ENCODE measurements around the gene ULK1.

- no peak for TF ChIP-seq ZNF324 (tag by site-specific recombination; IDR thresholded peaks at IDR 0.05)
- TF ChIP-seq ZNF239 (tag by site-specific recombination; IDR thresholded peaks at IDR 0.05) = no peak
- TF ChIP-seq ZNF843 (tag by site-specific recombination; IDR thresholded peaks at IDR 0.05) = no peak
- TF ChIP-seq, protein P1, sequence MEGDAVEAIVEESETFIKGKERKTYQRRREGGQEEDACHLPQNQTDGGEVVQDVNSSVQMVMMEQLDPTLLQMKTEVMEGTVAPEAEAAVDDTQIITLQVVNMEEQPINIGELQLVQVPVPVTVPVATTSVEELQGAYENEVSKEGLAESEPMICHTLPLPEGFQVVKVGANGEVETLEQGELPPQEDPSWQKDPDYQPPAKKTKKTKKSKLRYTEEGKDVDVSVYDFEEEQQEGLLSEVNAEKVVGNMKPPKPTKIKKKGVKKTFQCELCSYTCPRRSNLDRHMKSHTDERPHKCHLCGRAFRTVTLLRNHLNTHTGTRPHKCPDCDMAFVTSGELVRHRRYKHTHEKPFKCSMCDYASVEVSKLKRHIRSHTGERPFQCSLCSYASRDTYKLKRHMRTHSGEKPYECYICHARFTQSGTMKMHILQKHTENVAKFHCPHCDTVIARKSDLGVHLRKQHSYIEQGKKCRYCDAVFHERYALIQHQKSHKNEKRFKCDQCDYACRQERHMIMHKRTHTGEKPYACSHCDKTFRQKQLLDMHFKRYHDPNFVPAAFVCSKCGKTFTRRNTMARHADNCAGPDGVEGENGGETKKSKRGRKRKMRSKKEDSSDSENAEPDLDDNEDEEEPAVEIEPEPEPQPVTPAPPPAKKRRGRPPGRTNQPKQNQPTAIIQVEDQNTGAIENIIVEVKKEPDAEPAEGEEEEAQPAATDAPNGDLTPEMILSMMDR (tag by site-specific recombination; IDR thresholded peaks at IDR 0.05) = no peak
- no peak for TF ChIP-seq ZNF274 (IDR thresholded peaks at IDR 0.05; ENCODE audit: low read length)
- TF ChIP-seq ZNF274 (tag by site-specific recombination; IDR thresholded peaks at IDR 0.05; ENCODE audit: borderline replicate concordance) = no peak
- no peak for TF ChIP-seq ZBTB8A (tag by site-specific recombination; IDR thresholded peaks at IDR 0.05)
- no peak for TF ChIP-seq REPIN1 (tag by site-specific recombination; IDR thresholded peaks at IDR 0.05; ENCODE audit: low read depth)
- no peak for TF ChIP-seq ZNF184 (tag by site-specific recombination; IDR thresholded peaks at IDR 0.05)
- no peak for TF ChIP-seq ZNF561 (tag by site-specific recombination; IDR thresholded peaks at IDR 0.05; ENCODE audit: borderline replicate concordance)
- TF ChIP-seq TCF7L2 (IDR thresholded peaks at IDR 0.05; ENCODE audit: borderline replicate concordance, low read depth, low read length) = no peak
- TF ChIP-seq ZNF629 (tag by site-specific recombination; IDR thresholded peaks at IDR 0.05) = no peak
- TF ChIP-seq ZNF549 (tag by site-specific recombination; IDR thresholded peaks at IDR 0.05) = no peak
- no peak for TF ChIP-seq ZNF747 (tag by site-specific recombination; IDR thresholded peaks at IDR 0.05)
These were observed 27.0 kb upstream of the ULK1 start for GRCh38 chr12:131867471-131867870.
